HepG2 (cell line): ENCODE measurements around the gene RABGAP1L. TPM values are rescaled to one million over a fixed set of nuclear protein-coding genes. Genes with fewer than 3 reads are reported as not detected.

Experiments used
- CREB1 ChIP-seq, 2 experiments: fragments of 450-650 bp in 1 of 2; IDR thresholded peaks; 2 replicates each; pipeline ENCODE4 v1.6.1; 2016 to 2017; ENCODE audit warnings: control low read depth in 1 of 2, mild to moderate bottlenecking in 1 of 2, missing compliant biosample characterization in 1 of 2, missing genetic modification characterization in 1 of 2
- FOXA1 ChIP-seq, 2 experiments: fragments of 450-650 bp in 1 of 2; sonication (generic) in 1 of 2; formaldehyde crosslinking in 1 of 2; IDR thresholded peaks; 2 replicates each; pipeline versions ENCODE4 v1.4.0 to v1.6.1; 2016 to 2020; ENCODE audit warnings: missing genetic modification reagents in 1 of 2
- HMGA1 ChIP-seq: sonication (generic); formaldehyde crosslinking; conservative IDR thresholded peaks from 2 replicates; pipeline ENCODE4 v1.4.0; 2020; ENCODE audit warnings: missing genetic modification reagents
- KDM1A ChIP-seq: IDR thresholded peaks from 2 replicates; pipeline ENCODE4 v1.6.1; 2016; ENCODE audit warnings: missing compliant biosample characterization
- KMT2A ChIP-seq: sonication (generic); formaldehyde crosslinking; IDR thresholded peaks from 2 replicates; pipeline ENCODE4 v1.4.0; 2020; ENCODE audit warnings: missing genetic modification reagents
- MED8 ChIP-seq: sonication (generic); formaldehyde crosslinking; IDR thresholded peaks from 2 replicates; pipeline ENCODE4 v1.8.1; 2023; ENCODE audit warnings: mild to moderate bottlenecking, missing genetic modification reagents; ENCODE audit not compliant: insufficient replicate concordance
- NR2F6 ChIP-seq, 2 experiments: IDR thresholded peaks; 2 replicates each; pipeline ENCODE4 v1.6.1; 2016; ENCODE audit warnings: antibody characterized with exemption in 1 of 2, mild to moderate bottlenecking in 1 of 2
- SOX5 ChIP-seq: IDR thresholded peaks from 2 replicates; pipeline ENCODE4 v1.6.1; 2016; ENCODE audit warnings: borderline replicate concordance
- SRF ChIP-seq: IDR thresholded peaks from 2 replicates; pipeline ENCODE4 v1.6.1; 2011; ENCODE audit warnings: mild to moderate bottlenecking, low read depth, low read length, moderate library complexity
- ZKSCAN1 ChIP-seq: fragments of 150-350 bp; IDR thresholded peaks from 2 replicates; pipeline ENCODE4 v1.6.1; 2014; ENCODE audit warnings: low read length
- ZNF121 ChIP-seq: sonication (generic); formaldehyde crosslinking; IDR thresholded peaks from 2 replicates; pipeline ENCODE4 v1.5.0; 2020; ENCODE audit warnings: mild to moderate bottlenecking, missing genetic modification reagents
- ZNF232 ChIP-seq: sonication (generic); formaldehyde crosslinking; IDR thresholded peaks from 2 replicates; pipeline ENCODE4 v1.4.0; 2020; ENCODE audit warnings: missing genetic modification reagents, borderline replicate concordance
- ZNF558 ChIP-seq: sonication (generic); formaldehyde crosslinking; IDR thresholded peaks from 2 replicates; pipeline ENCODE4 v1.9.0; 2022; ENCODE audit warnings: mild to moderate bottlenecking, missing genetic modification reagents, borderline replicate concordance
- ZNF563 ChIP-seq: sonication (generic); formaldehyde crosslinking; IDR thresholded peaks from 2 replicates; pipeline ENCODE4 v1.8.0; 2022; ENCODE audit warnings: mild to moderate bottlenecking, moderate library complexity, missing genetic modification reagents
- ZNF644 ChIP-seq: IDR thresholded peaks from 2 replicates; pipeline ENCODE4 v1.6.1; 2016; ENCODE audit warnings: low read depth
- ZNF772 ChIP-seq: sonication (generic); formaldehyde crosslinking; IDR thresholded peaks from 2 replicates; pipeline ENCODE4 v1.5.0; 2020; ENCODE audit warnings: mild to moderate bottlenecking, missing genetic modification reagents
- ZNF775 ChIP-seq: sonication (generic); formaldehyde crosslinking; IDR thresholded peaks from 2 replicates; pipeline ENCODE4 v1.4.0; 2020; ENCODE audit warnings: missing genetic modification reagents, mild to moderate bottlenecking, moderate library complexity, borderline replicate concordance
- ZSCAN20 ChIP-seq: sonication (generic); formaldehyde crosslinking; IDR thresholded peaks from 2 replicates; pipeline ENCODE4 v1.4.0; 2020; ENCODE audit warnings: missing genetic modification reagents, mild to moderate bottlenecking, borderline replicate concordance
- polyA plus RNA-seq, 8 experiments: library from polyadenylated mRNA; depleted of rRNA in 3 of 8; stranded (reverse) in 7 of 8; unstranded in 1 of 8; fragments of >200 nt; fragmentation: Illumina TruSeq in 4 of 8; extraction: Trizol in 4 of 8; gene quantifications; 2 replicates each; pipeline versions ENCODE4 v1.2.1 to v1.2.3, GENCODE V29; 2011 to 2016; ENCODE audit warnings: low read depth in 4 of 8, missing spikeins in 1 of 8, mixed read lengths in 1 of 8; ENCODE audit not compliant: insufficient read depth in 1 of 8
- total RNA-seq, 5 experiments: library from RNA; depleted of rRNA; stranded (reverse); fragments of >200 nt; fragmentation: Illumina TruSeq; extraction: Trizol; gene quantifications; 2 replicates each; pipeline ENCODE4 v1.2.3, GENCODE V29; 2016; ENCODE audit warnings: low read depth in 1 of 5
- TF ChIP-seq, protein P1 (sequence below): sonication (generic); formaldehyde crosslinking; IDR thresholded peaks from 2 replicates; pipeline ENCODE4 v1.4.0; 2020; ENCODE audit warnings: missing genetic modification reagents
- TF ChIP-seq, protein P2 (sequence below): sonication (generic); formaldehyde crosslinking; IDR thresholded peaks from 2 replicates; pipeline ENCODE4 v1.4.0; 2020; ENCODE audit warnings: missing genetic modification reagents
- TF ChIP-seq, protein P3 (sequence below): sonication (generic); formaldehyde crosslinking; IDR thresholded peaks from 2 replicates; pipeline ENCODE4 v1.9.0; 2021; ENCODE audit warnings: missing genetic modification reagents, borderline replicate concordance
- TF ChIP-seq, protein P4 (sequence below): IDR thresholded peaks from 2 replicates; pipeline ENCODE4 v1.6.1; 2012; ENCODE audit warnings: low read depth, low read length, improper control_type of control experiment

RABGAP1L gene
- total and polyA plus RNA-seq, 2 of the 13 experiments (the other 11 are each of a cell fraction or from before 2014, with no cell fraction given), result 7.9 to 22.6 TPM

DNA sequence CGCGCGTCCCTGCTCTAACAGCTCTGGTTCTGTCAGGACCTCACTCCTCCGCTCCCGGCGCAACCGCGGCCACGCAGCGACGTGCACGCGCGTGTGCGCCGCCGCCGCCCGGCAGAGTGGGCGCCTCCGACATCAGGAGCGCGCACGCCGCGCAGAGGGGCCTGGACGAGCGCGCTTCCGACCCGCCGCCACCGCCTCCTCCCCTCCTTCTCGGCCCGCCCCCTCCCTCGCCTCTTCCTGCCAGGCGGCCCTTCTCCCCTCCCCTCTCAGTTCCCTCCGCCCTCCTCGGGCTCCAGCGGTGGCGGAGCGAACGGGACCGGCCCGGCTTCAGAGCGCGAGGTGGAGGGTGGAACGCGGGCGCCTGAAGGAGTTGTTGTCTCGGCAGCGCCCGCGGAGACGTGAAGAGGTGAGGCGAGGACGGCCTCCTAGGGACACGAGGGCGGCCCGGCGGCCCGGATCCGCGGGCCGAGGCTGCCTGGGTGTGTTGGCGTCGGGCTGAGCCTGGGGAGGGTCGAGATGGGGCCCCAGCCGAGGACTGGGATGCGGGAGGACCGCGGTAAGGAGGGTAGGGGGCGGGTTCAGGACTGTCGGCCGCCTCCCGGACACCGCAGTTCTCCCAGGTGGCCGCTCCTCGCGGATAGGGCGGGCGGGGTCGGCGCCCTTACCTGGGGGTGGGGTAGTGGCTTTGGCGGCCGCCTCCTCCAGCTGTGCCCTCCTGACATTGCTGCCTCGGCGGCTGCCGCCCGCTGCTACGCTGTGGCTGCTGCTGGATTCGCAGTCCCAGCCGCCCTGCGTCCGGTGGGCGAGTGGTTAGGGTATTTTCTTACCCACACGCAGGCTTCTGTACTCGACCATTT is at the start of gene RABGAP1L (continued):
- no peak for TF ChIP-seq FOXA1 (IDR thresholded peaks at IDR 0.05)
- no peak for TF ChIP-seq FOXA1 (CRISPR knock-in tag; IDR thresholded peaks at IDR 0.05)
- no peak for TF ChIP-seq ZNF775 (CRISPR knock-in tag)
- peak; percentile 54 for TF ChIP-seq ZNF121 (CRISPR knock-in tag)
- no peak for TF ChIP-seq NR2F6 (IDR thresholded peaks at IDR 0.05)
- no peak for TF ChIP-seq NR2F6 (CRISPR knock-in tag; IDR thresholded peaks at IDR 0.05)
- TF ChIP-seq SOX5, result peak; percentile 28; the same call in 1 of the 2 replicates
- 0 out of 2 replicates have a peak, but pooled peaks have one; percentile 4 for TF ChIP-seq CREB1 (IDR thresholded peaks at IDR 0.05)
- no peak for TF ChIP-seq CREB1 (CRISPR knock-in tag; IDR thresholded peaks at IDR 0.05)
- no peak for TF ChIP-seq ZNF558 (CRISPR knock-in tag)
- TF ChIP-seq, protein P1, sequence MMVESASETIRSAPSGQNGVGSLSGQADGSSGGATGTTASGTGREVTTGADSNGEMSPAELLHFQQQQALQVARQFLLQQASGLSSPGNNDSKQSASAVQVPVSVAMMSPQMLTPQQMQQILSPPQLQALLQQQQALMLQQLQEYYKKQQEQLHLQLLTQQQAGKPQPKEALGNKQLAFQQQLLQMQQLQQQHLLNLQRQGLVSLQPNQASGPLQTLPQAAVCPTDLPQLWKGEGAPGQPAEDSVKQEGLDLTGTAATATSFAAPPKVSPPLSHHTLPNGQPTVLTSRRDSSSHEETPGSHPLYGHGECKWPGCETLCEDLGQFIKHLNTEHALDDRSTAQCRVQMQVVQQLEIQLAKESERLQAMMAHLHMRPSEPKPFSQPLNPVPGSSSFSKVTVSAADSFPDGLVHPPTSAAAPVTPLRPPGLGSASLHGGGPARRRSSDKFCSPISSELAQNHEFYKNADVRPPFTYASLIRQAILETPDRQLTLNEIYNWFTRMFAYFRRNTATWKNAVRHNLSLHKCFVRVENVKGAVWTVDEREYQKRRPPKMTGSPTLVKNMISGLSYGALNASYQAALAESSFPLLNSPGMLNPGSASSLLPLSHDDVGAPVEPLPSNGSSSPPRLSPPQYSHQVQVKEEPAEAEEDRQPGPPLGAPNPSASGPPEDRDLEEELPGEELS (CRISPR knock-in tag), result peak; percentile 50; the same call in 1 of the 2 replicates
- TF ChIP-seq, protein P2, sequence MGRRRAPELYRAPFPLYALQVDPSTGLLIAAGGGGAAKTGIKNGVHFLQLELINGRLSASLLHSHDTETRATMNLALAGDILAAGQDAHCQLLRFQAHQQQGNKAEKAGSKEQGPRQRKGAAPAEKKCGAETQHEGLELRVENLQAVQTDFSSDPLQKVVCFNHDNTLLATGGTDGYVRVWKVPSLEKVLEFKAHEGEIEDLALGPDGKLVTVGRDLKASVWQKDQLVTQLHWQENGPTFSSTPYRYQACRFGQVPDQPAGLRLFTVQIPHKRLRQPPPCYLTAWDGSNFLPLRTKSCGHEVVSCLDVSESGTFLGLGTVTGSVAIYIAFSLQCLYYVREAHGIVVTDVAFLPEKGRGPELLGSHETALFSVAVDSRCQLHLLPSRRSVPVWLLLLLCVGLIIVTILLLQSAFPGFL, result no peak
- TF ChIP-seq ZNF563 (CRISPR knock-in tag), result peak; percentile 69; the same call in 1 of the 2 replicates
- TF ChIP-seq MED8, result peak; percentile 54
- no peak for TF ChIP-seq ZKSCAN1
- no peak for TF ChIP-seq SRF
- no peak for TF ChIP-seq ZNF644 (CRISPR knock-in tag)
- no peak for TF ChIP-seq KDM1A
- no peak; the same call in 1 of the 2 replicates for TF ChIP-seq ZNF772 (CRISPR knock-in tag)
- no peak for TF ChIP-seq ZSCAN20 (CRISPR knock-in tag)
- TF ChIP-seq, protein P3, sequence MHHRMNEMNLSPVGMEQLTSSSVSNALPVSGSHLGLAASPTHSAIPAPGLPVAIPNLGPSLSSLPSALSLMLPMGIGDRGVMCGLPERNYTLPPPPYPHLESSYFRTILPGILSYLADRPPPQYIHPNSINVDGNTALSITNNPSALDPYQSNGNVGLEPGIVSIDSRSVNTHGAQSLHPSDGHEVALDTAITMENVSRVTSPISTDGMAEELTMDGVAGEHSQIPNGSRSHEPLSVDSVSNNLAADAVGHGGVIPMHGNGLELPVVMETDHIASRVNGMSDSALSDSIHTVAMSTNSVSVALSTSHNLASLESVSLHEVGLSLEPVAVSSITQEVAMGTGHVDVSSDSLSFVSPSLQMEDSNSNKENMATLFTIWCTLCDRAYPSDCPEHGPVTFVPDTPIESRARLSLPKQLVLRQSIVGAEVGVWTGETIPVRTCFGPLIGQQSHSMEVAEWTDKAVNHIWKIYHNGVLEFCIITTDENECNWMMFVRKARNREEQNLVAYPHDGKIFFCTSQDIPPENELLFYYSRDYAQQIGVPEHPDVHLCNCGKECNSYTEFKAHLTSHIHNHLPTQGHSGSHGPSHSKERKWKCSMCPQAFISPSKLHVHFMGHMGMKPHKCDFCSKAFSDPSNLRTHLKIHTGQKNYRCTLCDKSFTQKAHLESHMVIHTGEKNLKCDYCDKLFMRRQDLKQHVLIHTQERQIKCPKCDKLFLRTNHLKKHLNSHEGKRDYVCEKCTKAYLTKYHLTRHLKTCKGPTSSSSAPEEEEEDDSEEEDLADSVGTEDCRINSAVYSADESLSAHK, result no peak
- TF ChIP-seq ZNF232 (CRISPR knock-in tag), result no peak
- 0 out of 2 replicates have a peak, but pooled peaks have one; percentile 35 for TF ChIP-seq KMT2A
- TF ChIP-seq HMGA1 (CRISPR knock-in tag), result no peak
- TF ChIP-seq, protein P4, sequence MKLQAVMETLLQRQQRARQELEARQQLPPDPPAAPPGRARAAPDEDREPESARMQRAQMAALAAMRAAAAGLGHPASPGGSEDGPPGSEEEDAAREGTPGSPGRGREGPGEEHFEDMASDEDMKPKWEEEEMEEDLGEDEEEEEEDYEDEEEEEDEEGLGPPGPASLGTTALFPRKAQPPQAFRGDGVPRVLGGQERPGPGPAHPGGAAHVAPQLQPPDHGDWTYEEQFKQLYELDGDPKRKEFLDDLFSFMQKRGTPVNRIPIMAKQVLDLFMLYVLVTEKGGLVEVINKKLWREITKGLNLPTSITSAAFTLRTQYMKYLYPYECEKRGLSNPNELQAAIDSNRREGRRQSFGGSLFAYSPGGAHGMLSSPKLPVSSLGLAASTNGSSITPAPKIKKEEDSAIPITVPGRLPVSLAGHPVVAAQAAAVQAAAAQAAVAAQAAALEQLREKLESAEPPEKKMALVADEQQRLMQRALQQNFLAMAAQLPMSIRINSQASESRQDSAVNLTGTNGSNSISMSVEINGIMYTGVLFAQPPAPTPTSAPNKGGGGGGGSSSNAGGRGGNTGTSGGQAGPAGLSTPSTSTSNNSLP, result no peak; the same call in 1 of the 2 replicates
